ENCODE data around the gene FAM222B.
A peak's percentile ranks its signal among the peaks of the same experiment; 100 is the strongest.

FAM222B gene

GRCh38 chr17:28842282-28843012, at the start of gene FAM222B (continued):
- TF ChIP-seq ZNF398 (tag by site-specific recombination; IDR thresholded peaks at IDR 0.05) (peak; percentile 83), ZNF692 (tag by site-specific recombination; IDR thresholded peaks at IDR 0.05) (peak; percentile 89), ZNF473 (tag by site-specific recombination; IDR thresholded peaks at IDR 0.05) (no peak), ZNF521 (tag by site-specific recombination; IDR thresholded peaks at IDR 0.05) (no peak), ZNF621 (tag by site-specific recombination; IDR thresholded peaks at IDR 0.05) (no peak), GLIS1 (tag by site-specific recombination; IDR thresholded peaks at IDR 0.05) (peak; percentile 60), YY2 (tag by site-specific recombination; IDR thresholded peaks at IDR 0.05) (peak; percentile 85), ZFP69B (tag by site-specific recombination; IDR thresholded peaks at IDR 0.05) (peak; percentile 84), ZNF23 (tag by site-specific recombination; IDR thresholded peaks at IDR 0.05; ENCODE audit: borderline replicate concordance) (no peak), REPIN1 (tag by site-specific recombination; IDR thresholded peaks at IDR 0.05; ENCODE audit: low read depth) (no peak), ZNF830 (tag by site-specific recombination; IDR thresholded peaks at IDR 0.05; ENCODE audit: low read depth) (no peak), SP3 (tag by site-specific recombination; IDR thresholded peaks at IDR 0.05) (peak; percentile 79), ZNF555 (tag by site-specific recombination; conservative IDR thresholded peaks at IDR 0.05) (no peak), KLF9 (tag by site-specific recombination; IDR thresholded peaks at IDR 0.05; ENCODE audit: low read depth) (peak; percentile 86), ZNF544 (tag by site-specific recombination; IDR thresholded peaks at IDR 0.05) (no peak), ZNF514 (tag by site-specific recombination; IDR thresholded peaks at IDR 0.05) (no peak), ZSCAN16 (tag by site-specific recombination; IDR thresholded peaks at IDR 0.05) (peak; percentile 58; the same call in 1 of the 2 replicates), MEIS1 (CRISPR knock-in tag; IDR thresholded peaks at IDR 0.05; ENCODE audit: borderline replicate concordance) (no peak), PRDM2 (tag by site-specific recombination; IDR thresholded peaks at IDR 0.05; ENCODE audit: borderline replicate concordance) (no peak), ZNF639 (tag by site-specific recombination; IDR thresholded peaks at IDR 0.05) (peak; percentile 82), ZNF394 (tag by site-specific recombination; IDR thresholded peaks at IDR 0.05; ENCODE audit: borderline replicate concordance) (peak; percentile 68; the same call in 1 of the 2 replicates), OSR2 (tag by site-specific recombination; IDR thresholded peaks at IDR 0.05) (no peak), ZBTB6 (tag by site-specific recombination; IDR thresholded peaks at IDR 0.05) (no peak), ZNF660 (tag by site-specific recombination; IDR thresholded peaks at IDR 0.05) (no peak), ZNF175 (tag by site-specific recombination; IDR thresholded peaks at IDR 0.05) (no peak), ZNF221 (tag by site-specific recombination; IDR thresholded peaks at IDR 0.05; ENCODE audit: borderline replicate concordance) (no peak), ZNF274 (IDR thresholded peaks at IDR 0.05; ENCODE audit: low read length) (no peak), ZNF274 (tag by site-specific recombination; IDR thresholded peaks at IDR 0.05; ENCODE audit: borderline replicate concordance) (no peak), ZNF16 (tag by site-specific recombination; IDR thresholded peaks at IDR 0.05; ENCODE audit: low read depth) (no peak)

Measured in HEK293 (cell line).